DOHH2 (cell line): ENCODE measurements around the gene SLC44A3.

Source experiments
- H3F3A ChIP-seq: fragments of 200-600 bp; sonication (generic), shearing (Covaris generic); 2 replicates; pipeline ENCODE4 v1.6.0; 2016; ENCODE audit warnings: antibody characterized with exemption, mild to moderate bottlenecking; ENCODE audit not compliant: control insufficient read depth, insufficient read depth
- H3K27ac ChIP-seq: fragments of 200-600 bp; sonication (generic); 2 replicates; pipeline ENCODE4 v1.5.1; 2014; ENCODE audit warnings: low read depth, mild to moderate bottlenecking, low read length, moderate library complexity
- H3K27me3 ChIP-seq: fragments of 200-600 bp; sonication (generic); 2 replicates; pipeline ENCODE4 v1.6.1; 2014; ENCODE audit warnings: mild to moderate bottlenecking, low read length, mixed read lengths; ENCODE audit not compliant: control insufficient read depth
- H3K36me3 ChIP-seq: fragments of 200-600 bp; sonication (generic); 2 replicates; pipeline ENCODE4 v1.6.1; 2014; ENCODE audit warnings: mild to moderate bottlenecking, low read length, moderate library complexity, mixed read lengths; ENCODE audit not compliant: control insufficient read depth
- H3K4me1 ChIP-seq: fragments of 200-600 bp; sonication (generic); 2 replicates; pipeline ENCODE4 v1.6.1; 2014; ENCODE audit warnings: mild to moderate bottlenecking, low read length, mixed read lengths; ENCODE audit not compliant: control insufficient read depth
- H3K4me2 ChIP-seq: fragments of 200-600 bp; sonication (generic); 2 replicates; pipeline ENCODE4 v1.6.0; 2014; ENCODE audit warnings: mild to moderate bottlenecking, low read length, moderate library complexity
- H3K4me3 ChIP-seq: fragments of 200-600 bp; sonication (generic); 2 replicates; pipeline ENCODE4 v1.5.1; 2014; ENCODE audit warnings: mild to moderate bottlenecking, low read length, mixed read lengths
- H3K79me2 ChIP-seq: fragments of 200-600 bp; sonication (generic); 2 replicates; pipeline ENCODE4 v1.6.1; 2014; ENCODE audit warnings: mild to moderate bottlenecking, low read length, mixed read lengths; ENCODE audit not compliant: control insufficient read depth
- H3K9me2 ChIP-seq: fragments of 200-600 bp; sonication (generic); replicated peaks from 2 replicates; pipeline ENCODE4 v1.6.1; 2014; ENCODE audit warnings: mild to moderate bottlenecking, low read length, mixed read lengths; ENCODE audit not compliant: control insufficient read depth
- H3K9me3 ChIP-seq: fragments of 200-600 bp; sonication (generic); 2 replicates; pipeline ENCODE4 v1.6.1; 2014; ENCODE audit warnings: antibody characterized with exemption, low read length, mixed read lengths; ENCODE audit not compliant: control insufficient read depth, insufficient read depth
- H4K20me1 ChIP-seq: fragments of 200-600 bp; sonication (generic); 2 replicates; pipeline ENCODE4 v1.6.0; 2014; ENCODE audit warnings: low read depth, mild to moderate bottlenecking, antibody characterized with exemption, low read length, moderate library complexity; ENCODE audit not compliant: control insufficient read depth, insufficient read depth
- CTCF ChIP-seq: fragments of 200-600 bp; sonication (generic); IDR thresholded peaks from one replicate; pipeline ENCODE4 v1.5.1; 2014; ENCODE audit warnings: antibody characterized with exemption, mild to moderate bottlenecking, low read depth, low read length; ENCODE audit not compliant: poor library complexity, severe bottlenecking
- EZH2phosphoT487 ChIP-seq: fragments of 200-600 bp; sonication (generic); IDR thresholded peaks from 2 replicates; pipeline ENCODE4 v1.6.1; 2017; ENCODE audit warnings: borderline replicate concordance, mild to moderate bottlenecking, antibody characterized with exemption, low read length, moderate library complexity, mixed read lengths

Gene SLC44A3

GRCh38 chr1:94875794-94876193, 55.6 kb downstream of the SLC44A3 start:
- Histone ChIP-seq H3K4me3 (no peak overlapping the region), H3K9me3 (no peaks in the 10 kb centered on the region), H3K27ac (no peak overlapping the region), H3K27me3 (no peaks in the 10 kb centered on the region), H3K79me2 (no peaks in the 10 kb centered on the region), H3K4me2 (no peak overlapping the region), H3K9me2 (no peaks in the 10 kb centered on the region), H3F3A (no peaks in the 10 kb centered on the region), H4K20me1 (no peaks in the 10 kb centered on the region), H3K4me1 (no peaks in the 10 kb centered on the region), H3K36me3 (no peaks in the 10 kb centered on the region)
- no peak for TF ChIP-seq CTCF
- TF ChIP-seq EZH2phosphoT487, result no peak

GRCh38 chr1:94876362-94876761, 56.2 kb downstream of the SLC44A3 start:
- Histone ChIP-seq H3K27me3 (no peaks in the 10 kb centered on the region), H3K4me1 (no peaks in the 10 kb centered on the region), H3K36me3 (no peaks in the 10 kb centered on the region), H3K9me3 (no peaks in the 10 kb centered on the region), H3K27ac (no peak overlapping the region), H3K4me3 (no peak overlapping the region), H3F3A (no peaks in the 10 kb centered on the region), H3K4me2 (no peak overlapping the region), H3K9me2 (no peaks in the 10 kb centered on the region), H4K20me1 (no peaks in the 10 kb centered on the region), H3K79me2 (no peaks in the 10 kb centered on the region)
- no peak for TF ChIP-seq EZH2phosphoT487
- TF ChIP-seq CTCF, result no peak

GRCh38 chr1:94878329-94878728, 58.2 kb downstream of the SLC44A3 start:
- Histone ChIP-seq H3K9me3 (no peaks in the 10 kb centered on the region), H3K36me3 (no peaks in the 10 kb centered on the region), H3K79me2 (no peaks in the 10 kb centered on the region), H3K27ac (no peak overlapping the region), H3K4me2 (no peak overlapping the region), H3K4me1 (no peaks in the 10 kb centered on the region), H3K9me2 (no peaks in the 10 kb centered on the region), H3F3A (no peaks in the 10 kb centered on the region), H3K4me3 (no peak overlapping the region), H4K20me1 (no peaks in the 10 kb centered on the region), H3K27me3 (no peaks in the 10 kb centered on the region)
- TF ChIP-seq CTCF (no peak), EZH2phosphoT487 (no peak)

GRCh38 chr1:94883691-94884090, 63.5 kb downstream of the SLC44A3 start:
- Histone ChIP-seq H3K4me1 (no peaks in the 10 kb centered on the region), H3K27me3 (no peaks in the 10 kb centered on the region), H4K20me1 (no peaks in the 10 kb centered on the region), H3K79me2 (no peaks in the 10 kb centered on the region), H3K9me3 (no peaks in the 10 kb centered on the region), H3K36me3 (no peaks in the 10 kb centered on the region), H3K4me2 (no peak overlapping the region), H3F3A (no peaks in the 10 kb centered on the region), H3K27ac (no peak overlapping the region), H3K9me2 (no peaks in the 10 kb centered on the region), H3K4me3 (no peak overlapping the region)
- TF ChIP-seq CTCF (no peak), EZH2phosphoT487 (no peak)
